Liver (tissue), 9 donors: ENCODE data around the gene C3orf18. TPM values are rescaled to one million over a fixed set of nuclear protein-coding genes. Genes with fewer than 3 reads are reported as not detected.

Experiments
- DNase-seq: peaks from one replicate; pipeline ENCODE4 v3.0.0-alpha.2; 2017; ENCODE audit warnings: low spot score
- H3K27ac ChIP-seq, 2 donors: one replicate each; pipeline ENCODE4 v1.7.0; 2013; ENCODE audit warnings: inconsistent platforms in 2 of 2, low read length in 2 of 2, control low read depth in 1 of 2, low read depth in 1 of 2, mild to moderate bottlenecking in 1 of 2
- H3K27me3 ChIP-seq, 4 donors: one replicate each; pipeline versions ENCODE4 v1.6.1 to v1.7.0; 2013; ENCODE audit warnings: low read length in 3 of 4, inconsistent platforms in 1 of 4, mild to moderate bottlenecking in 1 of 4, moderate library complexity in 1 of 4; ENCODE audit not compliant: control insufficient read depth in 4 of 4, insufficient read depth in 4 of 4
- H3K36me3 ChIP-seq, 4 donors: one replicate each; pipeline versions ENCODE4 v1.6.1 to v1.7.0; 2013; ENCODE audit warnings: low read length in 3 of 4, mild to moderate bottlenecking in 3 of 4, low read depth in 1 of 4, moderate library complexity in 1 of 4; ENCODE audit not compliant: control insufficient read depth in 4 of 4, insufficient read depth in 3 of 4
- H3K4me1 ChIP-seq, 4 donors: one replicate each; pipeline versions ENCODE4 v1.6.1 to v1.7.0; 2013; ENCODE audit warnings: low read length in 3 of 4, mild to moderate bottlenecking in 3 of 4, moderate library complexity in 1 of 4; ENCODE audit not compliant: control insufficient read depth in 4 of 4, insufficient read depth in 4 of 4
- H3K4me3 ChIP-seq, 3 donors: one replicate each; pipeline versions ENCODE4 v1.6.1 to v1.7.0; 2013; ENCODE audit warnings: low read length in 3 of 3, control low read depth in 1 of 3, low read depth in 1 of 3, mild to moderate bottlenecking in 1 of 3
- H3K9ac ChIP-seq, 2 donors: one replicate each; pipeline ENCODE4 v1.7.0; 2013; ENCODE audit warnings: low read length in 2 of 2, mild to moderate bottlenecking in 2 of 2, moderate library complexity in 2 of 2, control low read depth in 1 of 2, low read depth in 1 of 2
- H3K9me3 ChIP-seq, 4 donors: one replicate each; pipeline versions ENCODE4 v1.6.1 to v1.7.0; 2013; ENCODE audit warnings: low read length in 3 of 4; ENCODE audit not compliant: control insufficient read depth in 4 of 4
- ATF3 ChIP-seq: IDR thresholded peaks from 2 replicates; pipeline ENCODE4 v1.6.1; 2016; ENCODE audit warnings: antibody characterized with exemption
- CTCF ChIP-seq: fragments of 150-350 bp; IDR thresholded peaks from 2 replicates; pipeline ENCODE4 v1.5.1; 2017; ENCODE audit warnings: improper control_type of control experiment, low read depth, low read length; ENCODE audit not compliant: missing input control
- EGR1 ChIP-seq, 2 donors: IDR thresholded peaks; 2 replicates each; pipeline ENCODE4 v1.6.1; 2016 to 2018; ENCODE audit warnings: antibody characterized with exemption in 2 of 2, low read depth in 2 of 2
- FOXA2 ChIP-seq: IDR thresholded peaks from 2 replicates; pipeline ENCODE4 v1.6.1; 2016; ENCODE audit warnings: antibody characterized with exemption
- GABPA ChIP-seq, 2 donors: IDR thresholded peaks in 1 of 2; conservative IDR thresholded peaks in 1 of 2; 2 replicates each; pipeline ENCODE4 v1.6.1; 2016; ENCODE audit warnings: antibody characterized with exemption in 2 of 2, mild to moderate bottlenecking in 1 of 2, moderate library complexity in 1 of 2
- HNF4A ChIP-seq, 2 donors: conservative IDR thresholded peaks; 2 replicates each; pipeline ENCODE4 v1.6.1; 2016; ENCODE audit warnings: antibody characterized with exemption in 2 of 2, mild to moderate bottlenecking in 2 of 2
- HNF4G ChIP-seq: IDR thresholded peaks from 2 replicates; pipeline ENCODE4 v1.6.1; 2016; ENCODE audit warnings: antibody characterized with exemption
- JUND ChIP-seq, 2 donors: IDR thresholded peaks; 2 replicates each; pipeline ENCODE4 v1.6.1; 2016; ENCODE audit warnings: antibody characterized with exemption in 2 of 2
- MAX ChIP-seq: IDR thresholded peaks from 2 replicates; pipeline ENCODE4 v1.6.1; 2016; ENCODE audit warnings: antibody characterized with exemption
- NR2F2 ChIP-seq: IDR thresholded peaks from 2 replicates; pipeline ENCODE4 v1.6.1; 2016; ENCODE audit warnings: antibody characterized with exemption
- RAD21 ChIP-seq, 2 donors: IDR thresholded peaks; 2 replicates each; pipeline ENCODE4 v1.6.1; 2016; ENCODE audit warnings: antibody characterized with exemption in 2 of 2, mild to moderate bottlenecking in 2 of 2
- REST ChIP-seq: IDR thresholded peaks from 2 replicates; pipeline ENCODE4 v1.6.1; 2016; ENCODE audit warnings: antibody characterized with exemption, mild to moderate bottlenecking
- RXRA ChIP-seq, 2 donors: IDR thresholded peaks; 2 replicates each; pipeline ENCODE4 v1.6.1; 2017 to 2018; ENCODE audit warnings: antibody characterized with exemption in 2 of 2, mild to moderate bottlenecking in 1 of 2
- SP1 ChIP-seq: IDR thresholded peaks from 2 replicates; pipeline ENCODE4 v1.6.1; 2018; ENCODE audit warnings: antibody characterized with exemption, mild to moderate bottlenecking
- TAF1 ChIP-seq: conservative IDR thresholded peaks from 2 replicates; pipeline ENCODE4 v1.6.1; 2016; ENCODE audit warnings: antibody characterized with exemption, mild to moderate bottlenecking
- YY1 ChIP-seq: IDR thresholded peaks from 2 replicates; pipeline ENCODE4 v1.6.1; 2016; ENCODE audit warnings: antibody characterized with exemption, mild to moderate bottlenecking
- ZBTB33 ChIP-seq: IDR thresholded peaks from 2 replicates; pipeline ENCODE4 v1.6.1; 2016; ENCODE audit warnings: antibody characterized with exemption
- WGBS: extraction: QIAGEN DNeasy Blood & Tissue Kit; methylation state at CpG from one replicate; pipeline ENCODE4 v1.1.7; 2013; 5-methylcytosine and 5-hydroxymethylcytosine counted together
- polyA plus RNA-seq, 2 donors: library from polyadenylated mRNA; stranded (reverse) in 1 of 2; unstranded in 1 of 2; fragments of 200-250 nt in 1 of 2; fragments of >200 nt in 1 of 2; fragmentation: Nextera tagmentation in 1 of 2; extraction: Ambion mirVana in 1 of 2; gene quantifications; one replicate each; pipeline versions ENCODE4 v1.2.1 to v1.2.3, GENCODE V29; 2013 to 2015
- total RNA-seq, 2 donors: library from RNA; depleted of rRNA; stranded (reverse); fragments of >200 nt; gene quantifications; one replicate each; pipeline ENCODE4 v1.2.3, GENCODE V29; 2014
- donor health status: healthy.
- donor health status: healthy.
- donor health status: healthy.
- donor health status: healthy.
- donor health status: healthy.

The C3orf18 gene
- total and polyA plus RNA-seq, 4 donors = 0.54 to 2.7 (median 1.5) TPM

GRCh38 chr3:50606596-50606995 lies 39.0 kb upstream of the C3orf18 start:
- Histone ChIP-seq H3K9me3 (no peaks in the 10 kb centered on the region), H3K27ac (peak overlapping the region; percentile 84 to 94), H3K9ac (peak overlapping the region in 1 of 2 donors; percentile 34)

GRCh38 chr3:50605901-50606326 lies 38.4 kb upstream of the C3orf18 start:
- Histone ChIP-seq H3K27ac (peak overlapping the region; percentile 84 to 94), H3K9ac (peak overlapping the region in 1 of 2 donors; percentile 45), H3K9me3 (no peaks in the 10 kb centered on the region), H3K4me1 (peaks cover 19 to 96% (median 71%) of the 10 kb centered on the region in 4 donors), H3K27me3 (no peaks in the 10 kb centered on the region), H3K36me3 (peaks cover 9 to 24% (median 16%) of the 10 kb centered on the region in 4 donors), H3K4me3 (peak overlapping the region in 1 of 3 donors; percentile 88)
- DNase-seq = no peak
- 33% methylated on average over 5 of the region's 5 CpGs for WGBS
- TF ChIP-seq HNF4A (conservative IDR thresholded peaks at IDR 0.05) = peak; percentile 68 to 73
- TF ChIP-seq FOXA2 = peak; percentile 79
- peak; percentile 43 for TF ChIP-seq YY1
- peak; percentile 54 for TF ChIP-seq REST
- no peak for TF ChIP-seq TAF1
- TF ChIP-seq GABPA (IDR thresholded peaks at IDR 0.05 in 1 of 2, conservative IDR thresholded peaks at IDR 0.05 in 1 of 2) = peak in 1 of 2 donors; percentile 23
- peak in 1 of 2 donors; percentile 33 for TF ChIP-seq EGR1 (IDR thresholded peaks at IDR 0.05; ENCODE audit: low read depth in 2 of 2)
- TF ChIP-seq NR2F2 = no peak
- TF ChIP-seq MAX = peak; percentile 45
- no peak for TF ChIP-seq CTCF
- TF ChIP-seq RXRA (IDR thresholded peaks at IDR 0.05) = peak; percentile 78 to 80
- TF ChIP-seq ATF3 = no peak
- TF ChIP-seq ZBTB33 = no peak
- TF ChIP-seq SP1 = peak; percentile 80
- TF ChIP-seq RAD21 (IDR thresholded peaks at IDR 0.05) = peak in 1 of 2 donors; percentile 51
- TF ChIP-seq JUND (IDR thresholded peaks at IDR 0.05) = no peak

More at GRCh38 chr3:50606596-50606995, 39.0 kb upstream of the C3orf18 start:
- TF ChIP-seq REST (no peak), JUND (IDR thresholded peaks at IDR 0.05) (no peak), HNF4G (no peak)
- peaks cover 19 to 90% (median 65%) of the 10 kb centered on the region in 4 donors for H3K4me1 ChIP-seq
- H3K36me3 ChIP-seq = peaks cover 9 to 24% (median 16%) of the 10 kb centered on the region in 4 donors
- H3K27me3 ChIP-seq = no peaks in the 10 kb centered on the region
- 64% methylated on average over 6 of the region's 6 CpGs for WGBS
- no peak for DNase-seq
- H3K4me3 ChIP-seq = peak overlapping the region in 2 of 3 donors; percentile 30 to 88
